ENCODE results near the gene CARD19. TPM values are rescaled to one million over a fixed set of nuclear protein-coding genes. Genes with fewer than 3 reads are reported as not detected.

CARD19 gene
- polyA plus RNA-seq, 1 donor (not counting 4 experiments of a cell fraction or from before 2014, with no cell fraction given), result 36.7 TPM

DNA sequence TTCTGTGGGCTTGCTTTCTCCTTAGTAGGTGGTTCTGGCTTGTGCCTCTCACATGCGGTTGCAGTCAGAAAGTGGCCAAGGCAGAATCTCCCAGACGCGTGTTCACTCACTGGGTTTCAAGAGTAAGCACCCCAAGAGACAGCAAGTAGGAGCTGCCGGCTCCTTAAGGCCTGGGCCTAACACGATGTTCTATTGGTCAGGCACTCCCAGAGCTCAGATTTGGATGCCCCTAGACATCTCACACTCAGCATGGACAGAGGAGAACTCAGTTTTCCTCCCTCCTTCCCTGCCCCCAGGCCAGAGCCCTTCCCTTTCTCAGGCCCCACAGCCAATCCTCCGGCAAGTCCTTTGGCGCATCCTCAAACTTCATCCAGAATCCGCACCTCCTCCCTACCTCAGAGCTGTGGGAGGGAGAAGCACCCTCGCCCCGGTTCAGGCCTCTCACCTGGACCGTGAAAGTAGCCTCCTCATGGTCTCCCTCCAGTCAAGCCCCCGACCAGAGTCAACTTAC is 6.5 kb upstream of the CARD19 start:
- no peaks in the 10 kb centered on the region for H3K79me2 ChIP-seq (ENCODE audit: control insufficient read depth, insufficient read depth, low read length)
- dilution Hi-C loops (cut with MboI; ENCODE audit: extremely low pct_ligation_motif_present, low sequenced_read_pairs), result no loop called here
- H3K9ac ChIP-seq (ENCODE audit: control insufficient read depth, extremely low read depth, insufficient read depth, low read length), result no peak overlapping the region
- FAIRE-seq, result no peak
- no peaks in the 10 kb centered on the region for H3K27me3 ChIP-seq (ENCODE audit: control insufficient read depth, extremely low read depth, insufficient read depth, low read length)
- H2AFZ ChIP-seq (ENCODE audit: control insufficient read depth, low read length), result no peak overlapping the region
- no peaks in the 10 kb centered on the region for H3K9me1 ChIP-seq (ENCODE audit: control insufficient read depth, extremely low read depth, insufficient read depth, low read length)
- no peak for DNase-seq (ENCODE audit: low read depth, low spot score)
- H3K4me1 ChIP-seq (ENCODE audit: control insufficient read depth, extremely low read depth, insufficient read depth, low read length), result no peaks in the 10 kb centered on the region
- no peaks in the 10 kb centered on the region for H3K36me3 ChIP-seq (ENCODE audit: control insufficient read depth in 2 of 2, extremely low read depth in 1 of 2, insufficient read depth in 2 of 2, low read length in 2 of 2)
- H3K4me3 ChIP-seq (ENCODE audit: control insufficient read depth in 2 of 3, extremely low read depth in 1 of 3, insufficient read depth in 2 of 3, low read depth in 1 of 3, low read length in 3 of 3), result no peak overlapping the region
- no peak overlapping the region for H3K4me2 ChIP-seq (ENCODE audit: control insufficient read depth, extremely low read depth, insufficient read depth, low read depth, low read length)
- H3K9me3 ChIP-seq (ENCODE audit: control insufficient read depth, low read depth, low read length), result peaks cover 14% of the 10 kb centered on the region
- no peak overlapping the region for H3K27ac ChIP-seq (ENCODE audit: control insufficient read depth, insufficient read depth, low read length)
- TF ChIP-seq EZH2 (IDR thresholded peaks at IDR 0.05; ENCODE audit: low read length), result no peak
- TF ChIP-seq, protein P1, sequence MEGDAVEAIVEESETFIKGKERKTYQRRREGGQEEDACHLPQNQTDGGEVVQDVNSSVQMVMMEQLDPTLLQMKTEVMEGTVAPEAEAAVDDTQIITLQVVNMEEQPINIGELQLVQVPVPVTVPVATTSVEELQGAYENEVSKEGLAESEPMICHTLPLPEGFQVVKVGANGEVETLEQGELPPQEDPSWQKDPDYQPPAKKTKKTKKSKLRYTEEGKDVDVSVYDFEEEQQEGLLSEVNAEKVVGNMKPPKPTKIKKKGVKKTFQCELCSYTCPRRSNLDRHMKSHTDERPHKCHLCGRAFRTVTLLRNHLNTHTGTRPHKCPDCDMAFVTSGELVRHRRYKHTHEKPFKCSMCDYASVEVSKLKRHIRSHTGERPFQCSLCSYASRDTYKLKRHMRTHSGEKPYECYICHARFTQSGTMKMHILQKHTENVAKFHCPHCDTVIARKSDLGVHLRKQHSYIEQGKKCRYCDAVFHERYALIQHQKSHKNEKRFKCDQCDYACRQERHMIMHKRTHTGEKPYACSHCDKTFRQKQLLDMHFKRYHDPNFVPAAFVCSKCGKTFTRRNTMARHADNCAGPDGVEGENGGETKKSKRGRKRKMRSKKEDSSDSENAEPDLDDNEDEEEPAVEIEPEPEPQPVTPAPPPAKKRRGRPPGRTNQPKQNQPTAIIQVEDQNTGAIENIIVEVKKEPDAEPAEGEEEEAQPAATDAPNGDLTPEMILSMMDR (optimal IDR thresholded peaks at IDR 0.05 in 1 of 3, IDR thresholded peaks at IDR 0.05 in 1 of 3, conservative IDR thresholded peaks at IDR 0.05 in 1 of 3; ENCODE audit: extremely low read depth in 1 of 3, insufficient read depth in 2 of 3, low read length in 3 of 3), result no peak
- H4K20me1 ChIP-seq (ENCODE audit: control insufficient read depth, extremely low read depth, insufficient read depth, low read length), result no peaks in the 10 kb centered on the region

DNA sequence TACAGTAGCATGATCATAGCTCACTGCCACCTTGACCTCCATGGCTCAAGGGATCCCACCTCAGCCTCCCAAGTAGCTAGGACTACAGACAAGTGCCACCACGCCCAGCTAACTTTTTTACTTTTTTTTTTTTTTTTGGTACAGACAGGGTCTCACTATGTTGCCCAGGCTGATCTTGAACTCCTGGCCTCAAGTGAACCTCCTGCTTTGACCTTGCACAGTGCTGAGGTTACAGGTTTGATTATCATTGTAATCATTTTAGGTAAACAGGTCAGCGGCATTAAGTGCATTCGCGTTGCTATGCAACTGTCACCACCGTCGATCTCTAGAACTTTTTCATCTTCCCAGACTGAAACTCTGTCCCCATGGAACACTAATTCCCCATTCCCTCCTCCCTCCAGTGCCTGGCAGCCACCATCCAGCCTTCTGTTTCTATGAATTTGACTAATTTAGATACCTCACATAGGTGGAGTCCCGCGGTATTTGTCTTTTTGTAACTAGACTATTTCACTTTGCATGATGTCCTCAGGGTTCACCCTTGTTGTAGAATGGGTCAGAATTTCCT is 5.8 kb upstream of the CARD19 start:
- peaks cover 14% of the 10 kb centered on the region for H3K9me3 ChIP-seq (ENCODE audit: control insufficient read depth, low read depth, low read length)
- DNase-seq (ENCODE audit: low read depth, low spot score), result no peak
- no peak overlapping the region for H3K27ac ChIP-seq (ENCODE audit: control insufficient read depth, insufficient read depth, low read length)
- H3K4me2 ChIP-seq (ENCODE audit: control insufficient read depth, extremely low read depth, insufficient read depth, low read depth, low read length), result no peak overlapping the region
- H3K27me3 ChIP-seq (ENCODE audit: control insufficient read depth, extremely low read depth, insufficient read depth, low read length), result no peaks in the 10 kb centered on the region
- dilution Hi-C loops (cut with MboI; ENCODE audit: extremely low pct_ligation_motif_present, low sequenced_read_pairs), result no loop called here
- peaks cover 3% of the 10 kb centered on the region for H3K4me1 ChIP-seq (ENCODE audit: control insufficient read depth, extremely low read depth, insufficient read depth, low read length)
- no peaks in the 10 kb centered on the region for H3K9me1 ChIP-seq (ENCODE audit: control insufficient read depth, extremely low read depth, insufficient read depth, low read length)
- H3K36me3 ChIP-seq (ENCODE audit: control insufficient read depth in 2 of 2, extremely low read depth in 1 of 2, insufficient read depth in 2 of 2, low read length in 2 of 2), result no peaks in the 10 kb centered on the region
- no peak overlapping the region for H3K9ac ChIP-seq (ENCODE audit: control insufficient read depth, extremely low read depth, insufficient read depth, low read length)
- no peak overlapping the region for H3K4me3 ChIP-seq (ENCODE audit: control insufficient read depth in 2 of 3, extremely low read depth in 1 of 3, insufficient read depth in 2 of 3, low read depth in 1 of 3, low read length in 3 of 3)
- no peaks in the 10 kb centered on the region for H3K79me2 ChIP-seq (ENCODE audit: control insufficient read depth, insufficient read depth, low read length)
- FAIRE-seq, result no peak
- no peak overlapping the region for H2AFZ ChIP-seq (ENCODE audit: control insufficient read depth, low read length)
- H4K20me1 ChIP-seq (ENCODE audit: control insufficient read depth, extremely low read depth, insufficient read depth, low read length), result no peaks in the 10 kb centered on the region
- TF ChIP-seq EZH2 (IDR thresholded peaks at IDR 0.05; ENCODE audit: low read length), result no peak
- TF ChIP-seq, protein P1 (optimal IDR thresholded peaks at IDR 0.05 in 1 of 3, IDR thresholded peaks at IDR 0.05 in 1 of 3, conservative IDR thresholded peaks at IDR 0.05 in 1 of 3; ENCODE audit: extremely low read depth in 1 of 3, insufficient read depth in 2 of 3, low read length in 3 of 3), result no peak
